HG02884 (cell line): ENCODE measurements around the gene PCSK9.
"Not testable (repeated sequence)": the region's sequence is repeated elsewhere in the genome, so short reads cannot be mapped to it uniquely, and the experiment has no call there.

ENCODE experiments used
- ATAC-seq: cut with Tn5 transposase; IDR thresholded peaks from one replicate; pipeline ENCODE4 v1.9.1; 2021; ENCODE audit warnings: mild to moderate bottlenecking, moderate library complexity; ENCODE audit not compliant: unreplicated experiment

The PCSK9 gene

GRCh38 chr1:55073187-55073916 lies 34.0 kb downstream of the PCSK9 start:
- peak; percentile 87 for ATAC-seq

- ATAC-seq = no peak
These were observed 35.1 kb downstream of the PCSK9 start for GRCh38 chr1:55074455-55074854.

- ATAC-seq = no peak
These were observed 37.0 kb downstream of the PCSK9 start for GRCh38 chr1:55076356-55076755.

- ATAC-seq = no peak
These were observed 39.1 kb downstream of the PCSK9 start for GRCh38 chr1:55078470-55078869.

GRCh38 chr1:55079651-55080050 lies 40.3 kb downstream of the PCSK9 start:
- ATAC-seq = no peak

- ATAC-seq = no peak
These were observed 42.0 kb downstream of the PCSK9 start for GRCh38 chr1:55081188-55081904.

- no peak for ATAC-seq
These were observed 42.6 kb downstream of the PCSK9 start for GRCh38 chr1:55081905-55082296.

GRCh38 chr1:55084257-55084656 lies 44.9 kb downstream of the PCSK9 start:
- no peak for ATAC-seq

- ATAC-seq = no peak
These were observed 48.1 kb downstream of the PCSK9 start for GRCh38 chr1:55087439-55087838.

GRCh38 chr1:55088413-55088812 lies 49.1 kb downstream of the PCSK9 start:
- ATAC-seq = no peak

- no peak for ATAC-seq
These were observed 50.3 kb downstream of the PCSK9 start for GRCh38 chr1:55089683-55090082.

- no peak for ATAC-seq
These were observed 53.1 kb downstream of the PCSK9 start for GRCh38 chr1:55092475-55092874.

- no peak for ATAC-seq
These were observed 55.7 kb downstream of the PCSK9 start for GRCh38 chr1:55095095-55095494.

GRCh38 chr1:55103891-55104290 lies 64.5 kb downstream of the PCSK9 start:
- no peak for ATAC-seq

- ATAC-seq = no peak
These were observed 67.8 kb downstream of the PCSK9 start for GRCh38 chr1:55107101-55107500.

GRCh38 chr1:55109005-55109404 lies 69.7 kb downstream of the PCSK9 start:
- ATAC-seq = not testable (repeated sequence)
